Panc1 (cell line): ENCODE data around the gene EBP.

Experiments used
- POLR2AphosphoS5 ChIP-seq: IDR thresholded peaks from 2 replicates; pipeline ENCODE4 v1.6.1; 2012; ENCODE audit warnings: mild to moderate bottlenecking, low read depth, low read length, moderate library complexity
- SIN3A ChIP-seq: IDR thresholded peaks from 2 replicates; pipeline ENCODE4 v1.6.1; 2012; ENCODE audit warnings: low read depth, mild to moderate bottlenecking, low read length, moderate library complexity, borderline replicate concordance; ENCODE audit not compliant: insufficient read depth
- TCF7L2 ChIP-seq: IDR thresholded peaks from 2 replicates; pipeline ENCODE4 v1.6.1; 2011; ENCODE audit warnings: mild to moderate bottlenecking, low read depth, low read length, inconsistent platforms
- TF ChIP-seq, protein P1 (sequence below): fragments of 450-650 bp; IDR thresholded peaks from 2 replicates; pipeline ENCODE4 v1.5.1; 2017; ENCODE audit warnings: mild to moderate bottlenecking
- TF ChIP-seq, protein P2 (sequence below), 2 experiments: IDR thresholded peaks; 2 replicates each; pipeline ENCODE4 v1.6.1; 2011 to 2012; ENCODE audit warnings: low read depth in 2 of 2, control low read depth in 1 of 2, low read length in 1 of 2, mild to moderate bottlenecking in 1 of 2, moderate library complexity in 1 of 2; ENCODE audit not compliant: insufficient read depth in 1 of 2

DNA sequence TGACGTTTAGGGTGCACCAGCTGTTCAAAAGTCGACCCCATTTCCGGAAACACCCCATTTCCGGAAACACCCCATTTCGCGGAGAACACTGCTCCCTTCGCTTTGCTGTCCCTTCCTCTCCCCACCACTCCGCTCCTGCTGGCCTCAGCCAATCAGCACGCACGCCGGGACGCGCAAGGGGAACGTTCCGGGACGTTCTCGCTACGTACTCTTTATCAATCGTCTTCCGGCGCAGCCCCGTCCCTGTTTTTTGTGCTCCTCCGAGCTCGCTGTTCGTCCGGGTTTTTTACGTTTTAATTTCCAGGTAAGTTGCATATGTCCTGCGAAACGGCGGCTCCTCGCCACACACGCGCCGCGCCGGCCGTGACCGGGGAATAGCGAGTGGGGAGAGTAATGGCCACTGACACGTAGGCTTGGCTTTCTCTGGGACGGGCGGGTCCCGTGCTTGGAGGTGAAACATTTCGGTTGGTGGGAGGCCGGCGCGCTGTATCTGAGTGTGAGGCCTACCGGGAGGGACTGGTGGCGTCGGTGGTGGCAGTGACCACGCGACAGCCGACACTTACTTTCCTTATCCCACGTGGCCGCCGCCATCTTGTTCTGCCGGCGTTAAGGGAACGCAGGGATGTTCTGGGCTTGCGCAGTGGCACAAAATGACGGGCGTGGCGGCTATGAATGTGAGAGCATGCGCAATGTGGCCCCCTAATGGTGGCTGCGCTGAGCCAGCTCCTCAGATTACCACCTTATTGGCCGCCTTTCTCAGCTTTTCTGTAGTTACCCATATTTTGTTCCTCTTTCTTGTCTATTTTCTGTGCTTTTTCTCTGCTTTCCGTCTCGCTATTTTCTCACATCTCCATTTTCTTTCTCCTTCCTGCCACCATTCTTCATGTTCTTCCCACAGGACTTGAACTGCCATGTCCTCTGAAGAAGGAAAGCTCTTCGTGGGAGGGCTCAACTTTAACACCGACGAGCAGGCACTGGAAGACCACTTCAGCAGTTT is 53.0 kb downstream of the EBP start, which contains the start of gene RBM3:
- TF ChIP-seq, protein P1, sequence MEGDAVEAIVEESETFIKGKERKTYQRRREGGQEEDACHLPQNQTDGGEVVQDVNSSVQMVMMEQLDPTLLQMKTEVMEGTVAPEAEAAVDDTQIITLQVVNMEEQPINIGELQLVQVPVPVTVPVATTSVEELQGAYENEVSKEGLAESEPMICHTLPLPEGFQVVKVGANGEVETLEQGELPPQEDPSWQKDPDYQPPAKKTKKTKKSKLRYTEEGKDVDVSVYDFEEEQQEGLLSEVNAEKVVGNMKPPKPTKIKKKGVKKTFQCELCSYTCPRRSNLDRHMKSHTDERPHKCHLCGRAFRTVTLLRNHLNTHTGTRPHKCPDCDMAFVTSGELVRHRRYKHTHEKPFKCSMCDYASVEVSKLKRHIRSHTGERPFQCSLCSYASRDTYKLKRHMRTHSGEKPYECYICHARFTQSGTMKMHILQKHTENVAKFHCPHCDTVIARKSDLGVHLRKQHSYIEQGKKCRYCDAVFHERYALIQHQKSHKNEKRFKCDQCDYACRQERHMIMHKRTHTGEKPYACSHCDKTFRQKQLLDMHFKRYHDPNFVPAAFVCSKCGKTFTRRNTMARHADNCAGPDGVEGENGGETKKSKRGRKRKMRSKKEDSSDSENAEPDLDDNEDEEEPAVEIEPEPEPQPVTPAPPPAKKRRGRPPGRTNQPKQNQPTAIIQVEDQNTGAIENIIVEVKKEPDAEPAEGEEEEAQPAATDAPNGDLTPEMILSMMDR, result no peak; the same call in 1 of the 2 replicates
- TF ChIP-seq TCF7L2 (no peak), POLR2AphosphoS5 (peak; percentile 98), SIN3A (peak; percentile 68; the same call in 1 of the 2 replicates)
- TF ChIP-seq, protein P2, sequence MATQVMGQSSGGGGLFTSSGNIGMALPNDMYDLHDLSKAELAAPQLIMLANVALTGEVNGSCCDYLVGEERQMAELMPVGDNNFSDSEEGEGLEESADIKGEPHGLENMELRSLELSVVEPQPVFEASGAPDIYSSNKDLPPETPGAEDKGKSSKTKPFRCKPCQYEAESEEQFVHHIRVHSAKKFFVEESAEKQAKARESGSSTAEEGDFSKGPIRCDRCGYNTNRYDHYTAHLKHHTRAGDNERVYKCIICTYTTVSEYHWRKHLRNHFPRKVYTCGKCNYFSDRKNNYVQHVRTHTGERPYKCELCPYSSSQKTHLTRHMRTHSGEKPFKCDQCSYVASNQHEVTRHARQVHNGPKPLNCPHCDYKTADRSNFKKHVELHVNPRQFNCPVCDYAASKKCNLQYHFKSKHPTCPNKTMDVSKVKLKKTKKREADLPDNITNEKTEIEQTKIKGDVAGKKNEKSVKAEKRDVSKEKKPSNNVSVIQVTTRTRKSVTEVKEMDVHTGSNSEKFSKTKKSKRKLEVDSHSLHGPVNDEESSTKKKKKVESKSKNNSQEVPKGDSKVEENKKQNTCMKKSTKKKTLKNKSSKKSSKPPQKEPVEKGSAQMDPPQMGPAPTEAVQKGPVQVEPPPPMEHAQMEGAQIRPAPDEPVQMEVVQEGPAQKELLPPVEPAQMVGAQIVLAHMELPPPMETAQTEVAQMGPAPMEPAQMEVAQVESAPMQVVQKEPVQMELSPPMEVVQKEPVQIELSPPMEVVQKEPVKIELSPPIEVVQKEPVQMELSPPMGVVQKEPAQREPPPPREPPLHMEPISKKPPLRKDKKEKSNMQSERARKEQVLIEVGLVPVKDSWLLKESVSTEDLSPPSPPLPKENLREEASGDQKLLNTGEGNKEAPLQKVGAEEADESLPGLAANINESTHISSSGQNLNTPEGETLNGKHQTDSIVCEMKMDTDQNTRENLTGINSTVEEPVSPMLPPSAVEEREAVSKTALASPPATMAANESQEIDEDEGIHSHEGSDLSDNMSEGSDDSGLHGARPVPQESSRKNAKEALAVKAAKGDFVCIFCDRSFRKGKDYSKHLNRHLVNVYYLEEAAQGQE (IDR thresholded peaks at IDR 0.05; ENCODE audit: insufficient read depth in 1 of 2, low read depth in 2 of 2, low read length in 1 of 2), result no peak
